RCC 7860 (cell line): Measurements from ENCODE around the gene HS3ST4.
"Not testable (repeated sequence)": the region's sequence is repeated elsewhere in the genome, so short reads cannot be mapped to it uniquely, and the experiment has no call there.

Experiments used
- DNase-seq: peaks from one replicate; pipeline ENCODE4 v3.0.0-alpha.2; 2015; ENCODE audit warnings: low spot score
- FAIRE-seq: peaks from 2 replicates; lab custom pipeline; 2012; peaks lifted over from hg19 to GRCh38; lab: Jason Lieb, UNC

HS3ST4 gene

DNA sequence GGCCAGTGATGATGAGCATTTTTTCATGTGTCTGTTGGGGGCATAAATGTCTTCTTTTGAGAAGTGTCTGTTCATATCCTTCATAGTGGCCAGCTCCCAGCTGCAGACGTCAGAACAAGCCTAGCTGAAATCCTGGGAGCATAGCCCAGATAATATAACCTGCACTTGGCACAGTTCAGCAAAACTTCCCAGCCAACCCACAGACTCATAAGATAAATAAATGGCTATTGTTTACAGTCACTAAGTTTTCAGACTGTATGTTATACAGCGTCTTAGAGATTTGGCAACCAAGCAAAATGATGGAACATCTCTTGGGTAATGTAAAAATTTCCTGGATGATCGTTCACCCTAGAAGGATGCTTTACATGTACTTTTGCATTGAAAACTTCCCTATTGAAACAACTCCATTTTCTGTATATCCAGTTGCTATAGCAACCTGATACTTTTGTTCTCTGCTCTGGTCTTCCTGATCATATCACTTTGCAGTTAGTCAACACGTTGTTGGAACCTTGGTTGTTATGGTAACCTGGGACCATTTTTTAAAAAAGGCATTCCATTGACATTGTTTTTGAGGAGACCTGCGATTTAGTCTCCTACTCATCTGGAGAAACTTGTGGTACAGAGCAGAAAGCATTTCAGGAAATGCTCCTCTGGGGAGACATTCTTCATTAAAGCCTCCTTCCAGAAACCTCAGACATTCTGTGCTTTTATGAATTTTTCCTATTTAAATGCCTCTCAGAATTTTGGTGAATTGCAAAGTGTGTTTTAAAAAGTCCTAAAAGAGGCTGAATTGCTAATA is 378.7 kb downstream of the HS3ST4 start:
- FAIRE-seq (no peak), DNase-seq (no peak)

DNA sequence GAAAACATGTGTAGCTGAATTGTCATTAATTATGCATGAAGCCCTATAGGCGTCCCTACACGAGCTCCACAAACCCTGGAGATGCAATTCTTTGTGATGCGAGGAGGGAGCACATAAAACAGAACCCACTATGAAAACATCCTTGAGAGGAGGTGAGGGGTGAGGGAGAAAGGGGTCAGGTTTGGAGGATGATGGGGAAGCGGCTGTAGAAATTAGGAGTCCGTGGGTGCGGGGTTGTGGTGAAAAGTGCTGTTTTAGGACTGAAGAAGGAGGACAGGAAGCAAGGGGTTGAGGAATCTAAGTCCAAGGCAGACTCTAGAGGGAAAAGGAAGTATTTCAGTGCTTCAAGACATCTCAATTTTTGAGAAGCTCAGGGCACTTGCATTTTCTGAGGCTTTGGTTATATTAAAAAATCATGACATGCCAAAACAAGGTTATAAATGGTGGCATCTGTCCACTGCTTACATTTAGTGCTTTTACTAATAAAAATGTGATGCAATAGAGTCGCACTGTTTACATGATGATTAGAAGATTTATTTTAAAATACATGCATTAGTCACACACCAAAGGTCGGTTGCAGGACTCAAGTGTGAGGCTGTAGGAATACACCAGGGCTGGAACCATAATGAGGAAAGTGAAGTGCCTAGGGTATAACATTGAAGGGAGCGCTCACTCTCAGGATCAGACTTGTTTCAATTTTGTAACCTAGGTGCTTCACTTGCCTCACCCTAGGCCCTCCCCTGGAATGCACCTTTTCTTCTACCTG is 379.5 kb downstream of the HS3ST4 start:
- DNase-seq (no peak), FAIRE-seq (no peak)

DNA sequence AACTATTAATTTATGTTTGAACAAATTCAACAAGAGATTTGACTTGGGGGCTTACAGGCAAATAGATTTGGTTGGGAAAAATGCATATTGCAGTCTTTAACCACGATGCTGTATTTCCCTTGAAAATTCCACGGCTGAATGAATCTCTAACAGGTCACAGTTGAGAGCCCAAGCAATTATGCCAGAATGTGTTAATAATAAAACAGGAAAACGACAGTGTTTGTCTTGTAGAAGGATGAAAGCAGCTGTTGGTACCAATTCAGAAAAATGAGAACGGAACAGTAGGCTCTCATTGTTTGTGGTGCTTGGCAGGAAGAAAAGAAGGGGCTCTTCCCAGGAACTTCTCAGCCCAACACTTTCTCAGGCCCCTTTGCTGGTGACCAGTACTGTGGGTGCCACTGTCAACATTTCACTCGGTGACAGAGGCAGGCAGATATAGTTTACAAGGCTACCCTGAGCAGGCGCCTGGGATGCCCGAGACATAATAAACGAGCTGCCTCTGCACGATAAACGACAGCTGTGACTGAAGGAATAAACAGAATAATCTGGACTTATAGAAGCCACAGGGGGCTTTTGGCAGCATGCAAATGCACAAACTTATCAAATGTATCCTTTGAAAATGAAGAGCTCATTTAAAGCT is 387.1 kb downstream of the HS3ST4 start:
- FAIRE-seq (no peak), DNase-seq (no peak)

DNA sequence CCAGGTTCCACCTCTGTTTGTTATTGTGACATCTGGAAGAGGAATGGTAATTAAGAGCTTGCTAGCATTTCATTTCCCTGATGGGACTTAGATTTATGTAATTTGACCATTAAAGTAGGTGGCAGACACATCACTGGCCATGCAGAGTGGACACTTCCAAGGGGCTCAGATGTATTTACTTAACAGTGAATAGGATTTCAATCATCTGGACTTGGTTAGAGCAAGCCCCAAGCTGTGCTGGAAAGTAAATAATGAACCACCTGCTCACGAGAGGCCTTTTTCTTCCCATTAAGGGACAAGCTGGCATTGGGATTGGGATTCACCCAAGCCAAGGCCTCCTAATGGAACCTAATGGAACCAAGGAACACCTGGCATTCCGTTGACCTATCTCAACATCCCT is 395.3 kb downstream of the HS3ST4 start:
- DNase-seq (no peak), FAIRE-seq (no peak)

DNA sequence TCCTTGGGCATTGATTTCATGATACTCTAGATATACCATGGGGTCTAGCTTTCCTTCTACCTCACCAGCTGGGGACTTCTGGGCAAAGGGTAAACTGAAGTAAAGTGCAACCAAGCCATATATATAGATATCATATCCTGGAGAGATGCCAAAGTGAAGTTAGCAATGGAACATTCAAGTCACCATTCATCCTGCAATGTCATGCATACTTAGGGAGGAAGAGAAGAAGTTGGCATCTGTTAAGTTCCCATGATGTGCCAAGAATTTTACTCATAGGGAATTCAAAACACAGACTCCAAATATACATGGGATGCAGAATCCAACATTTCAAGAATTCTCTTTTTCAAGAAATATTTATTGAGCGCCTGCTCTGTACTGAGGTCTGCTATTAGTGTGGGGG is 399.8 kb downstream of the HS3ST4 start:
- DNase-seq (no peak), FAIRE-seq (no peak)

DNA sequence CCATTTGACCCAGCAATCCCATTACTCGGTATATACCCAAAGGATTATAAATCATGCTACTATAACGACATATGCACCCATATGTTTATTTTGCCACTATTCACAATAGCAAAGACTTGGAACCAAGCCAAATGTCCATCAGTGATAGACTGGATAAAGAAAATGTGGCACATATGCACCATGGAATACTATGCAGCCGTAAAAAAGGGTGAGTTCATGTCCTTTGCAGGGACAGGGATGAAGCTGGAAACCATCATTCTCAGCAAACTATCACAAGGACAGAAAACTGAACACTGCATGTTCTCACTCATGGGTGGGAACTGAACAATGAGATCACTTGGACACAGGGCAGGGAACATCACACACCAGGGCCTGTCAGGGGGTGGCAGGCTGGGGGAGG is 406.4 kb downstream of the HS3ST4 start:
- not testable (repeated sequence) for FAIRE-seq, DNase-seq

DNA sequence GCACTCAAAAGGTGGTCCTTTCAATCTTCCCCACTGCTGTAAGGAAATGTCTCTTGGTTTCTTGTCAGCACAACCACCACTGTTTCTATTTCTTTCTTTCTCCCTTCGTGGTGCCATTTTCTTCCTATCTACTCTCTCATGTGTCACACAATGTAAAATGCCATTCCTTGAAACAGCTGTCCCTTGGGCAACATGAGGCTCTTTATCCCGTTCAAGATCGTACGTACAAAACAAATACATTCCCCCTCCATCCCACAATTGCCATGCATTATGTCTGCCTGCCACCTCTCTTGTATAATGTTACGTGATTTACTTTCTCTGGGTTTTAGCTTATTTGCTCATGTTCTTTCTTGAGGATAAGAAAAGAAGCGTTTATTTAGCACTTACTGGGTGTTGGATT is 410.6 kb downstream of the HS3ST4 start:
- DNase-seq: no peak
- no peak for FAIRE-seq

DNA sequence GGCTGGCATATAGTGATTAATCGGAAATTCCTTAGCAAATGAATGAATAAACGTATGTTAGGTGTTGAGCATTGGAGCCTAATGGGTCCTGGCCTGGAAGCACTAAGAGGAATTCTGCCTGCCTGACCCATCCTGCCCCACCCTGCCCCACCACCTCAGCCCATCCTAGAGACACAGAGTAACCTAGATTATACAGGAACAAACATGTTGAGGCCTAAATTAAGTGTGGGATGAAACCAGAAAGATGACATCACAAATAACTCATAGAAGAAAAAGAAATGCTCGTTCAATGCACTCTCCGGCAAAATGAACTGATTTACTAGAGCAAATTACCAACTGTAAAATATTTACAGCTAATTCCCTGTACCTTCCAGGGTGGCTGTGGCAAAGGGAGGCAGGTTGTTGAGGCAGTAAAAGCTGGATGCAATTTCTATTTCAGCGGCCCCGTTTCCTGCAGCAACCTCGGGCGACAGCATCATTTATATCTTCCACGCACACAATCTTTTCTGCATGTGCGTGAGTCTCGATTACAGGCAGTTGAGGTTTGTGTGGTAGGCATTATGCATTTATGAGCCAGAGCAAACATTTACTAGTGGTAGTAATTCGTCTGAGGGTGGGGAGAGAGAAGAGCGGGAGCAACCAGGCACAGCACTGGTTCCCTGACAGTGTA is 417.2 kb downstream of the HS3ST4 start:
- DNase-seq (no peak), FAIRE-seq (no peak)

DNA sequence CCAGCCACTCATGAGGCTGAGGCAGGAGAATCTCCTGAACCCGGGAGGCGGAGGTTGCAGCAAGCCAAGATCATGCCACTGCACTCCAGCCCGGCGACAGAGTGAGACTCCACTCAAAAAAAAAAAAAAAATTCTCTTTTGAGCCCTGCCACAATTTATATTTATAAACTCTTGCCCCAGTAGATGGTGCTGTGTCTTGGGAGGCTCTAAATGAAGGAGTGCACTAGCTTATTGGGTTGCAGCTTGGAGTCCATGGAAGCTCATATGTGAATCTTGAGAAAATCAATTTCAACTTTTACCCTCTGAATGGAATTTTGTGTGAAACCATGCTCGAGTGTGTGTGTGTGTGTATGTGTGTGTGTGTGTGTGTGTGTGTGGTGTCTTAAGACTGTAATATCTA is 420.1 kb downstream of the HS3ST4 start:
- FAIRE-seq: no peak

DNA sequence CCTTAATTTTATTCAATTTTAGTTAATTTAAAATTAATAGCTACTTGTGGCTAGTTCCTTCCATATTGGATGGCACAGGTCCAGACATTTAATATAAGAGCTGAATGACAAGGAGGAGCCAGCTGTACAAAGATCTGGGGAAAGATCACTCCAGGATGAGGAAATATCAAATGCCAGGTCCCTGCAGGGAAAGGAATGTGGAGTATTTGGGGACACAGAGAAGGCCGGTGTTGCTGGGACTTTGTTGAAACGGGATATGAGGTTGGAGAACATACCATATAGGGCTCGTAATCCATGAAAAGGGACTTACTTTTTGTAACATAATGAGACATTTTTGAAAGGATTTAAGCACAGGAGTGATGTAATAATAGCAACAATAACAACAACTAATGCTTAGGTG is 426.8 kb downstream of the HS3ST4 start:
- no peak for FAIRE-seq
- DNase-seq: no peak

More for the DNA sequence above, 420.1 kb downstream of the HS3ST4 start:
- no peak for DNase-seq

DNA sequence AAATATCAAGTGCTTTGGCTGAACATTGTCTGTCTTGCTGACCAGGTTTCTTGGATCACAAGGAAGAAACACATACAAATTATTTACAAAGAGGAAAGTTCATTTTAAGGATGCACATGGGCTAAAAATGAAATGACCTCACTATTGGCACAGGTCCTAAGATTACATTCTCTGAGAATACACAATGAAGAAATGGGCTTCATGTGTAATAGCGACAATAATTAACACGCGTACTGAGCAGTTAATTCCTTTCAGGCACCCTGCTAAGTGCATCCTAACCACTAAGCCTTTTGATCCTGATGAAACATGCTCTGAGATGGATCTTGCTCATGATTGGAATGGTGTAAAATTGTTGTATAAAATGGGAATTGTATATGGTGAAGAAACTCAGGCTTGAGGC is 429.0 kb downstream of the HS3ST4 start:
- no peak for DNase-seq
- no peak for FAIRE-seq

DNA sequence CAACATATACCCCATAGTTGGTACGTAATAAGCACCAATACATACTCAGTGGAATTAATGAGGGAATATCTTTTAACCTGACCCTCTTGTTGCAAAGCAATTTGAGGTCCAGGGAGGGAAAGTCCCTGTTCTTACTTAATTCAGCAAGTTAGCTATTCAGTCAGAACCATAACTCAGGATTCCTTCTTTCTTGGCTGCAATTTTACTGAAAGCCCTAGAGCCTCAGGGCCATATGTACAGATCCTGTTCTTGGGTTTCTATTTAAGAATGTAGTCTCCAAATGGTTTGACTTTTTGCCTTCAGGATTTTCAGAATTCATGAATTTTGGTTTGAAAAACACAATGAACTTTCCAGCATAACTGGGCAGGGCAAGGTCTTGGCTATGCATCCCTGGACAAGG is 436.5 kb downstream of the HS3ST4 start:
- DNase-seq (no peak), FAIRE-seq (no peak)

DNA sequence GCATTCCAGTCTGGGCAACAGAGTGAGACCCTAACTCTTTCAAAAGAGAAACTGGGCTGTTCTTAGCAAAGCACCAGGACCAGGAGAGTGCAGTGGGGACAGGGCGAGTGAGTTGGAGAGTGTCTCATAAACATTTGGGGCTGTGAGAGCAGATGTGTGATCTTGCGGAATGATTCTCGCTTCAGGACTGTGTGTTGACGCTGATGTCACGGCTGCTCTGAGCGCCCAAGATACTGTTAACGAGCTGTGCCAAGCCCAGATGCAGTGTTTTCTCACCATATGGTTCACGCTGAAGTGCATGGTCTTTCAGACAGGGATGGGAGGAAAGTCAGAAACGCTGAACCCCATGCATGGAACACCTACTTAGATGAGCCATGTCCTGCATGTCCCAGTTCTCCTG is 438.2 kb downstream of the HS3ST4 start:
- DNase-seq (no peak), FAIRE-seq (no peak)

DNA sequence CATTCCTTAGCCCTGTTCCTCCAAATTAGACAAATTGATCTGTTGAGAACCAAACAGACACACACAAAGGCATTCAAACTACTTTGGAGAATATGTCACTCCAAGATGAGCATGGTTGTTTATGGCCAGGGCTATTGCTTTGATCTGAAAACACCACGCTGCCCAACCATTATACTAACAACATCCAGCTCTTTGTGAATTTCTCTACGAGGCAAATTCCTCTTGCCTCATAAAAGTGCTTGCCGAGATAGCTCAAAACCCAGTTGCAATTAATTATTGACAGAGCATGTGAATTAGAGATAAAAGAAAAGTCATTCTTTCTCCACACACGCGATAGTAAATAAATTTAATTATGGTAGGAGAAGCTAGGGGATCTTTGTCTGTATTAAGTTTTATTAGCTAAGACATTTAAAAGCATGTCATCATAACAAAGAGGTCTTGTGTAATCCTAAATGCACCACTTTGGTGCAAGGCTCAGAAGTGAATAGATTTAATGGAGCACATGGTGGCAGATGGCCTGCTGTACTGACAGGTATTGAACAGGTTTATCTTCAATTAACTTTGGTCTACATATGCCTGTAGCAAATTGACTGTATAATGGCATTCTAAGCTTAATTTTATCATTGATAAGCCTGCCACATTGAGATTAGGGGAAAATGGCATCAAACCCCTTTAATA is 441.8 kb downstream of the HS3ST4 start:
- DNase-seq (no peak), FAIRE-seq (no peak)

DNA sequence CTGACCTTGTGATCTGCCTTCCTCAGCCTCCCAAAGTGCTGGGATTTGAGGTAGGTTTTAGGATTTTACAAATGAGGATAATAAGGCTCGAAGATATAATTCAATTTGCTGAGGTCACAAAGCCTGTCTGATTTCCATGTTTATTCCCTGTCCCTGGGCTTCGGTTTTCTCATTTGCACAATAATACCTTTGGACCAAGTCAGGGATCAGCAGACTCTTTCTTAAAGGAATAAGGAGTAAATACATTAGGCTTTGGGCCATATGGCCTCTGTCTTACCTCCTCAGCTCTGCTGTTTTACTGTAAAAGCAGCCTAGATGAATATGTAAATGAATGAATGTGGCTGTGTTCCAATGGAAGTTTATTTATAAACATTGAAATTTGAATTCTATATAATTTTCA is 442.8 kb downstream of the HS3ST4 start:
- no peak for DNase-seq
- no peak for FAIRE-seq

DNA sequence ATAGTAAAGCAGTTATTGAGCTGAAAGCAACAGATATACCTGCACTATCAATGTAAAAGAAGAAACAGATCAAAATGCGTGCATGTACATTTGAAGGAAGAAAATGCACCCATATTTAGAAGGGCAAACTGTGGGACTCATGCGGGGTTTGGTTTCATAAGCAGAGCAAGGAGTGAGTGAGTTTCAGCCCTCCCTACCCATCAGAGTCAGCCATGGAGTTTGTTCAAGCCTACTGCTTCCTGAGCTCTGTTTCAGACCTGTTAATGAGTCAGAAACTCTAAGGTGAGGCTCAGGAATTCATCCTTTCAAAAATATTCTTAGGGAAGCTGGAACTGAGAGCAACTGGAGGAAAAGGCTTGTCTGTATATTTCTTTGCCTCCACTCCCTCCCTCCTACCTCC is 446.2 kb downstream of the HS3ST4 start:
- DNase-seq (no peak), FAIRE-seq (no peak)

DNA sequence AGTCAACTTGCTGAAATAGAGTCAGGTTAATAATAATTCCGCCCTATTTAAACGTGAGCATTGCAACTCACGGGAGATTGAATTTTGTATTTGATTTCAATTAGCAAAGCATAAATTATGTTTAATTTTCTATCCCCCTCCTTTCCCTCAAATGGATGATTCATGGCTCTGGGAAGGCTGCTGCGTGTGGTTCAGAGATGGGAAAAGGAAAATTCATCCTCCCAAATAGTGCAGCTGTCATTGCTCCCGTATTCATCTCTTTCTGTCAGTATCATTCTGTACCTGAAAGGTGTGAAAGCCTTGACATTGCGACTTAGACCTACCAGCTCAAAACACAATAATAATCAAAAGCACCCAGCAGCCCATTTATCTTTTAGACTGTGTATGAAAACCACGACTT is 447.3 kb downstream of the HS3ST4 start:
- FAIRE-seq: no peak
- DNase-seq: no peak

DNA sequence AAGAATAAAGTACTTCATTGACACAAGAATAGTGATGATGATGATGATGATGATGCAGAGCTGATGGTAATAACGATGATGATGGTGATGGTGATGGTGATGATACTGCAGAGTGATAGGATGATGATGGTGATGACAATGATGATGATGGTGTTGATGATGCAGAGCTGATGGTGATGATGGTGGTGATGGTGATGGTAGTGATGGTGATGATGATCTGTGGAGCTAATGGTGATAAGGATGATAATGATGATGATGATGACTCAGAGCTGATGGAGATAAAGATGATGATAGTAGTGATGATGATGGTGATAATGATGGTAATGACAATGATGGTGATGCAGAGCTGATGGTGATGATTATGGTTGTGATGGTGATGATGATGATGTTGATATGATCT is 448.1 kb downstream of the HS3ST4 start:
- FAIRE-seq (no peak), DNase-seq (no peak)

DNA sequence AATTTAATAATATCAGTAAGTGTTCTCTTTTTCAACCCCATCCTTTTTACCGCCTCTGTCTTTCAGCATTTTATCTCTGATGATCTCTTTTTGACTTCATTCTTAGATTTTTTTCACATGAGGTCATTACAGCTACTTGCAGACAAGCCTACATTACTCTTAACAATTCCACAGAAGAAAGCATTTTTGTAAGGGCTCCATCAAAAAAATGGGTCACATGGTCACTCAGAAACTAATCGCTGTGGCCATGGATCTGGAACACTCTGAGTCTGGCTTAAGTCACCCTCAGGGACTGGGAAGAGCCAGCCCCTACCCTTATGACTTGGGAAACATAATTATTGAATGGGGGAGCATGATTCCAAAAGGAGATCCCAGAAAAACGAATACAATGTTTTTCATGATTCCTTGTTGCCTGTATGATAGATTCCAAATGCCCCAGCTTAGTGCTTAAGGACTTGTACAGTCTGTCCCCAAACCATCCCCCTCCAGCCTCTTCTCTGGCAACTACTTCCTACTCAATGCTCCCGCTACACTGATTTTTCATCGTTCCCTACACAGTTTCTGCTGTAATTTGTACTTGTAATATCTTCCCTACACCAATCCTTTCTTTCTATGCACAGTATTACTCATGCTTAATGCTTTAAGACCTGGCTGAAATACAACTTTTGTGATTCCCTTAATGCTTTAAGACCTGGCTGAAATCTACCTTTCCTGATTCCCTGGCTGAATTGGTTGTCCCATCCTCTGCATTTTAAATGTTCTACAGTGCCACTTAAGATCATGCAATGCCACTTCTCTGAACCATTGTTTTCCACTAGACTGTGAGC is 457.8 kb downstream of the HS3ST4 start:
- DNase-seq (no peak), FAIRE-seq (no peak)

DNA sequence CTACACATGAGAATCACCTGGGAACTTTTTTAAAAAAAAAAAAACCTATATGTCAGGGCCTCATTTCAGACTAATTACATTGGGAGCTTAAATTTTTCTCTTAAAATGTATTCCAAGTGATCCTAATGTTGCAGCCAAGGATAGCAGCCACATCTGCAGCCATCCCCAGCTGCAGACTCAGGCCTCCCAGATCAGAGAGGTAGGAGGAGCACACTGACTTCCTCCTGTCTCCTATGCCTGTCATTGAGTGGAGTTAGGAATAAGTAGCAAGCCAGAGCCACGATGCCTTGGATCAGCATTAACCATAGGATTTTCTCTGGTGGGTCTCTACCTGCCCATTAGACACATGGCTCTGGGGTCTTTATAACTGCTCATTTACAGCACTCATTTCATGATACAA is 463.5 kb downstream of the HS3ST4 start:
- FAIRE-seq (no peak), DNase-seq (no peak)
